Central memory CD8-positive, alpha-beta T cell (primary cell): ENCODE results near the gene TOP3A.

Experiments used
- ATAC-seq: fragments of 150-1000 bp; cut with Tn5 transposase; replicated peaks from 2 replicates; pipeline ENCODE4 v1.10.0; 2022; ENCODE audit warnings: mild to moderate bottlenecking, moderate FRiP score, moderate number of reproducible peaks; ENCODE audit not compliant: poor library complexity, severe bottlenecking; ENCODE audit errors: extremely low read depth
- DNase-seq, 2 donors: peaks; one replicate each; pipeline ENCODE4 v3.0.0; 2021; ENCODE audit warnings: low spot score in 2 of 2
- H3K27ac Mint-ChIP-seq: one replicate; pipeline ENCODE4 v1.8.0; 2022; ENCODE audit warnings: low read depth, mild to moderate bottlenecking, moderate library complexity, mixed read lengths
- H3K27me3 Mint-ChIP-seq: one replicate; pipeline ENCODE4 v1.8.0; 2022; ENCODE audit warnings: mixed read lengths
- H3K36me3 Mint-ChIP-seq: one replicate; pipeline ENCODE4 v1.8.0; 2022; ENCODE audit warnings: mild to moderate bottlenecking, moderate library complexity, mixed read lengths; ENCODE audit not compliant: insufficient read depth
- H3K4me1 Mint-ChIP-seq: one replicate; pipeline ENCODE4 v1.8.0; 2022; ENCODE audit warnings: mixed read lengths
- H3K4me3 Mint-ChIP-seq: one replicate; pipeline ENCODE4 v1.8.0; 2022; ENCODE audit warnings: mild to moderate bottlenecking, moderate library complexity, mixed read lengths
- H3K9me3 Mint-ChIP-seq: one replicate; pipeline ENCODE4 v1.8.0; 2022; ENCODE audit warnings: mixed read lengths

TOP3A gene

GRCh38 chr17:18262641-18263040 lies 52.2 kb downstream of the TOP3A start:
- Mint-ChIP-seq H3K4me1 (peaks cover 32% of the 10 kb centered on the region), H3K27ac (no peak overlapping the region), H3K27me3 (no peaks in the 10 kb centered on the region), H3K9me3 (no peaks in the 10 kb centered on the region), H3K4me3 (peak overlapping the region; percentile 98), H3K36me3 (peaks cover 9% of the 10 kb centered on the region)
- ATAC-seq (no peak), DNase-seq (no peak)

- ATAC-seq (no peak), DNase-seq (no peak)
- Mint-ChIP-seq H3K4me3 (peak overlapping the region; percentile 98), H3K27me3 (no peaks in the 10 kb centered on the region), H3K4me1 (peaks cover 32% of the 10 kb centered on the region), H3K36me3 (peaks cover 9% of the 10 kb centered on the region), H3K9me3 (no peaks in the 10 kb centered on the region), H3K27ac (no peak overlapping the region)
Measured at GRCh38 chr17:18262111-18262510, 52.7 kb downstream of the TOP3A start.

GRCh38 chr17:18261659-18262058 lies 53.1 kb downstream of the TOP3A start:
- no peak for ATAC-seq
- no peaks in the 10 kb centered on the region for H3K27me3 Mint-ChIP-seq
- no peaks in the 10 kb centered on the region for H3K9me3 Mint-ChIP-seq
- H3K27ac Mint-ChIP-seq: peak overlapping the region; percentile 71
- DNase-seq: no peak
- H3K4me3 Mint-ChIP-seq: peak overlapping the region; percentile 98
- peaks cover 13% of the 10 kb centered on the region for H3K36me3 Mint-ChIP-seq
- H3K4me1 Mint-ChIP-seq: peaks cover 34% of the 10 kb centered on the region

GRCh38 chr17:18261146-18261515 lies 53.7 kb downstream of the TOP3A start:
- Mint-ChIP-seq H3K4me1 (peaks cover 33% of the 10 kb centered on the region), H3K4me3 (peak overlapping the region; percentile 98), H3K9me3 (no peaks in the 10 kb centered on the region), H3K27me3 (no peaks in the 10 kb centered on the region), H3K27ac (peak overlapping the region; percentile 71), H3K36me3 (peaks cover 13% of the 10 kb centered on the region)
- DNase-seq: no peak
- no peak for ATAC-seq

GRCh38 chr17:18260332-18261145 lies 54.3 kb downstream of the TOP3A start, which contains the start of gene MIEF2:
Gene MIEF2 (plus strand): TSS chr17:18260662. CDS start chr17:18262721, 2,059 bp downstream.
- Mint-ChIP-seq H3K27ac (peak within 1 kb of the TSS; percentile 71), H3K9me3 (no peaks in the 10 kb centered on the region), H3K27me3 (no peaks in the 10 kb centered on the region), H3K4me3 (peak within 1 kb of the TSS; percentile 98), H3K4me1 (peaks cover 33% of the 10 kb centered on the region), H3K36me3 (peaks cover 15% of the 10 kb centered on the region)
- peak; percentile 92 for ATAC-seq
- DNase-seq: peak; percentile 81 to 84

- Mint-ChIP-seq H3K27me3 (no peaks in the 10 kb centered on the region), H3K9me3 (no peaks in the 10 kb centered on the region), H3K4me1 (peaks cover 33% of the 10 kb centered on the region), H3K4me3 (peak overlapping the region; percentile 98), H3K36me3 (peaks cover 18% of the 10 kb centered on the region), H3K27ac (peak overlapping the region; percentile 71)
- DNase-seq (no peak), ATAC-seq (no peak)
Measured at GRCh38 chr17:18259621-18260331, 55.0 kb downstream of the TOP3A start.

GRCh38 chr17:18258356-18259038 lies 56.3 kb downstream of the TOP3A start, which contains the start of gene FLII:
Gene FLII (minus strand): TSS chr17:18258738. CDS start chr17:18258690, 48 bp downstream.
- Mint-ChIP-seq H3K36me3 (peaks cover 25% of the 10 kb centered on the region), H3K27ac (peak within 1 kb of the TSS; percentile 89), H3K4me1 (peaks cover 33% of the 10 kb centered on the region), H3K4me3 (peak within 1 kb of the TSS; percentile 98), H3K9me3 (no peaks in the 10 kb centered on the region), H3K27me3 (no peaks in the 10 kb centered on the region)
- ATAC-seq (peak; percentile 30), DNase-seq (peak; percentile 27 to 29)

- Mint-ChIP-seq H3K4me1 (peaks cover 33% of the 10 kb centered on the region), H3K27ac (peak overlapping the region; percentile 89), H3K36me3 (peaks cover 27% of the 10 kb centered on the region), H3K9me3 (no peaks in the 10 kb centered on the region), H3K27me3 (no peaks in the 10 kb centered on the region), H3K4me3 (peak overlapping the region; percentile 98)
- peak; percentile 25 for ATAC-seq
- DNase-seq: peak in 1 of 2 donors; percentile 33
Measured at GRCh38 chr17:18257982-18258355, 56.8 kb downstream of the TOP3A start.

GRCh38 chr17:18257268-18257981 lies 57.4 kb downstream of the TOP3A start:
- DNase-seq (no peak), ATAC-seq (no peak)
- peak overlapping the region; percentile 89 for H3K27ac Mint-ChIP-seq
- peak overlapping the region; percentile 98 for H3K4me3 Mint-ChIP-seq
- no peaks in the 10 kb centered on the region for H3K9me3 Mint-ChIP-seq
- H3K4me1 Mint-ChIP-seq: peaks cover 33% of the 10 kb centered on the region
- H3K27me3 Mint-ChIP-seq: no peaks in the 10 kb centered on the region
- H3K36me3 Mint-ChIP-seq: peaks cover 29% of the 10 kb centered on the region

GRCh38 chr17:18256776-18257175 lies 58.0 kb downstream of the TOP3A start:
- Mint-ChIP-seq H3K9me3 (no peaks in the 10 kb centered on the region), H3K27ac (no peak overlapping the region), H3K4me1 (peaks cover 28% of the 10 kb centered on the region), H3K27me3 (no peaks in the 10 kb centered on the region), H3K36me3 (peaks cover 32% of the 10 kb centered on the region), H3K4me3 (peak overlapping the region; percentile 98)
- no peak for DNase-seq
- ATAC-seq: no peak

GRCh38 chr17:18256351-18256750 lies 58.4 kb downstream of the TOP3A start:
- Mint-ChIP-seq H3K4me1 (peaks cover 24% of the 10 kb centered on the region), H3K27me3 (no peaks in the 10 kb centered on the region), H3K4me3 (no peak overlapping the region), H3K27ac (no peak overlapping the region), H3K36me3 (peaks cover 35% of the 10 kb centered on the region), H3K9me3 (no peaks in the 10 kb centered on the region)
- ATAC-seq: no peak
- no peak for DNase-seq
